ENCODE measurements around the gene CRYGC.

Gene CRYGC

GRCh38 chr2:208092093-208092832 is 37.4 kb downstream of the CRYGC start:
- no peak for DNase-seq

GRCh38 chr2:208090420-208090819 is 39.2 kb downstream of the CRYGC start:
- DNase-seq: no peak

GRCh38 chr2:208086029-208086428 is 43.6 kb downstream of the CRYGC start:
- no peak for DNase-seq

- no peak for DNase-seq
Observed at GRCh38 chr2:208083807-208084206, 45.8 kb downstream of the CRYGC start.

All from activated naive CD4-positive, alpha-beta T cell treated with anti-CD3 and anti-CD28 coated beads, Interleukin-2, amount 50 U/mL, for 16 hours (primary cell).